NCI-H748 (cell line): Measurements from ENCODE around the gene BACH2.

Experiments used
- DNase-seq: peaks from one replicate; lab custom pipeline; 2025; ENCODE audit not compliant: unreplicated experiment; lab: John Stamatoyannopoulos, UW

BACH2 gene

DNA sequence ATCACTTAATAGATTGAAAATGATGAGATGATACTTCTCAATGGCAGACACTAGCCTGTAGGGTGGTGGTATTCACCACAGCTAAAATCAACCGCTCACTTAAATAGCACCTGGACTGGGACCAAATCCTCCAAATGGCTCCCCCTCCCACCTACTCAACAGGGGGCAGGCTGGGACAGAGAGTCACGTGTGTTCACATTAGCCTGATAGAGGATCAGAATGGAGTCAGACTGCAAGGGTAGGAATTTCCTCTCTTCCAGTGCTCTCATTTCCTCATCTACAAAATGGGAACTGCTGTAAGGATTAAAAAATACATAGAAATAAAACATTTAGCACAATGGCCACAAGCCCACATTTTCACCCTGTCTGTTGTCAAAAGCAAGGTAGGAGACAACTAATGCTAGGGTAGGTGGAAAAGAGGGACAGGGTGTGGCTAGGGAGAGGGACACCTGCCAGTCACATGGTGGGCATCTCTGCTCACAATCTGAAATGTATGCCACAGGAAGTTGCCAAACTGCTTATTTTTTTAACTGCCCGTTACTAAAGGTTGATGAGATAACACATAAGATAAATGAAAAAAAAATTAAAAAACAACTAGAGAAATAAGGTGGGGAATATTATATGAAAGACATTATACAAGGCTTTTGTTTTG lies 55.3 kb downstream of the BACH2 start:
- peak; percentile 23 for DNase-seq

DNA sequence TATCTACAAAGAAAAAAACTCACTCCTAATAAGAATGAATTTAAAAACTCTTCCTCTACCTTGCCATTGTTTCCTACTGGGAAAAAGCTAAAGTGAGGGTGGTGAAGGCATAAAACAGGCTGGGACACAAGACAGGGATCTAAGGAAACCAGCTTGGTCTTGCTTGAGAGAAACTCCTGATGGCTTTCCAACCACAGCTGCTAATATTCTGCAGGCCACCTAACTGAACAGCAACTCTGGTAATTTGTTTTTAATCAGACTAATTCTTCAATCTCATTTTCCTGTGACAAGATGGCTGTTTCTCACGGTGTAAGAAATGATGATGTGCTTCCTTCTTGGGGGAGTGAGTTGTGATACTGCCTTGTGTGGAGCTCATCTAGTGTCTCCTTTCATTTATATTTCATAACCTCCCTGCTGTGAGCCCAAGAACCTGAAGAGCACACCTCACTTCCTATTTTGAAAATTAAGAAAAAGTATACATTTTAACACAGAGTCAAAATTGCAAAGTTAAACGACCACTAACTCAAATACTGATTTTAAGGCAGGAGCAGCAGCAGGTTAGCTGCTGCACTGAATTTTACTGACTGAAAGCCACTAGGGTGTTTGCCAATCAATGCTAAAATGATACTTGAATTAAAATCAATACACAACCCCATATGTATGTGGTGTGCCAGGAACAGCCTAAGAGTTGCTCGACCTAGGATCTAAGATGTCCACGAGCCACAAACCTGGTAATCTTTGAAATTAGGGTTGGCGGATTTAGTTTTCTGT lies 58.0 kb downstream of the BACH2 start:
- no peak for DNase-seq

DNA sequence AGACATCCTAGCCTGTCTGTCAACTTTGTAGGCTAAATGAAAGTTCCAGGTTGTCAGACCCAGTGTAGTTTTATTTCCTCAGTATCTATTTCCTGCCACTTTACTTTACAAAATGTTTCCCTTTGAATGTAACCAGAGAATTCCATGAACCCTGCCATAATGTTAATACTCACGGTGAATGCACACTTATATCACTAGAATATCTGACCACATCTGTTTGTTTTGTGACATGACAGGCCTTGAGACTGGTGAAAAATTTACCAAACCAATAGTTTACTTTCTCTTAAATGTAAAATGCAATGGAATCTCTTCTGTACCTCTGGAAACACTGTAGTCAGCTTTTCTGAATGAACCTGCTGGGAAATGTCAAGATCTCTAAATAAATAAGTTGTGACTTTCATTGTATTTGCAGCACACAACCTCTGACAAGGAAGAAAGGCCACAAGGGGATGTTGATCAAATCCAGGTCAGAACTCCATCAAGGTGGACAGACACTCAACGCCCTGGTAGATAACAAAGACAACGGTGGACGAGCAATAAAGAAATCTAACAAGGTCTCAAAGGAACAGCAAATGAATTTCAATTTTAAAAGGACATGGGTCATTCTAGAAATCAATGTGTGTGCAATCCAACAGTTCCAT lies 59.2 kb downstream of the BACH2 start:
- DNase-seq: no peak

DNA sequence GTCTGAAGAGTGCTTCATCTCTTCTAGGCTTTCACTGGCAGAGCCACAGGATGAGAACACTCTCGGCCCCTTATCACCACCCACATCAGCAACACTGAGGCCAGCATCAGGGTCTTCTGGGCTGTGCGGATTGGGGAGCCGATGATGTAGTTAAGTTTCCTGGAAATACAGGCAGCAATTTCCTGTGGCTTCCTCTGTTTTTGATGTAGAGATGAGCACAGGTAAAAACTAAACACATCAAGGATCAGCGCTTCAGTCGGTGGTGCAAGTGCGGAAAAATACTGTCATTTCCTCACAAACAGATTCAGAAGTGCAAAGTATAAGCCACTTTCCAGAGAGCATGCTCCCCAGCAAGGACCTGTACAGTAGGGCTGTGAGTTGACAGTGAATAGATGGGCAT lies 62.6 kb downstream of the BACH2 start:
- DNase-seq: no peak

DNA sequence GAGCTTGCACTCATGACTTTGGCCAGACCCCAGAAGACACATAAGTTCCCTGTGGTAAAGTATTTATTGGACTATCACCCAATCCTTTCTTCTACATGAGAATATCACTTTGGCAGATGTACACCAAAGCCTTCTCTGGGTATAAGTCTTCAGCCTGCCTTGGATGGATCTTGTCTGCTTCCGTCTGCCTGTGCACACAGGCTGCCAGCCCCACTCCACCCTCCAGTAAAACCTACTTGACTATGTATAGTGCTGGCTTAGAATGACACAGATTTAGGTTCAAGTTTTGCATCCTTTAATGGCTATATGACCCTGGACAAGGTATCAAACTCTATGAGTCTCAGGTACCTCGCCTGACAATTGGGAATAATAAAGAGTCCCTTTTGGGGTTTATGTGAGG lies 63.4 kb downstream of the BACH2 start:
- DNase-seq: no peak

DNA sequence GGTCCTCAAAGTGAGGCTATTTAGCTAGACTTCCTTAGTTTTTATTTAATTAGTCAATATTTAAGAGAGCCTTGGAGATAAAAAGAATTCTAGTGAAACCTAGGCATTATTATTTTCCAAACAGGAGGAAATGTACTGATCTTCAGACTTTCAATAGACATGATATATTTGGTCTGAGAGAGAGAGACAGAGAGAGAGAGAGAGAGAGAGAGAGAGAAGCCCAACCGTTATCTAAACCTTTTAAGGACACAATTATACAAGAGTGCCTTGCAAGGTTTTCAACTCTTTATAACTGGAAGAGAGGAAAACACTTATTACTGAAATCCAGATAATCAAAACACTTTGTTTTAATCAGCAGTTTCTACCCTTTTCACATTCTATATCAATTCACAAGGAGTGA lies 64.8 kb downstream of the BACH2 start:
- DNase-seq: no peak

DNA sequence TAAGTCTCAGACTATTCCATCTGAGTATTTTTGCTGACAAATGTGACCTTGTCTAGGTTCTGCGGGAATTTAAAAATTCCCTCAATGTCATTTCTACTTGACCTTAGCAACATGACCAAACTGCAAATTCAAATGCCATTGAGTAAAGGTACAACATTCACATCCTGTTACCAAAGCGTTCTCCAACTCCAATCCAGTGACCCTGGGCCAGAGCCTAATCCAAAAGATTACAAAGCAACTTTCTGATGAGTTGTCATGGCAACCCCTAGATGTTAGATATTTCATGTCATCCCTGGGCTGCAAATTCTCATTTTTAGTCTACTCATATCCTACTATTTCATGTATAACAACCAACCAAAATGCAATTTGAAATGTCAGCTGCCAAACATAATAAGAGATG lies 65.3 kb downstream of the BACH2 start:
- no peak for DNase-seq

DNA sequence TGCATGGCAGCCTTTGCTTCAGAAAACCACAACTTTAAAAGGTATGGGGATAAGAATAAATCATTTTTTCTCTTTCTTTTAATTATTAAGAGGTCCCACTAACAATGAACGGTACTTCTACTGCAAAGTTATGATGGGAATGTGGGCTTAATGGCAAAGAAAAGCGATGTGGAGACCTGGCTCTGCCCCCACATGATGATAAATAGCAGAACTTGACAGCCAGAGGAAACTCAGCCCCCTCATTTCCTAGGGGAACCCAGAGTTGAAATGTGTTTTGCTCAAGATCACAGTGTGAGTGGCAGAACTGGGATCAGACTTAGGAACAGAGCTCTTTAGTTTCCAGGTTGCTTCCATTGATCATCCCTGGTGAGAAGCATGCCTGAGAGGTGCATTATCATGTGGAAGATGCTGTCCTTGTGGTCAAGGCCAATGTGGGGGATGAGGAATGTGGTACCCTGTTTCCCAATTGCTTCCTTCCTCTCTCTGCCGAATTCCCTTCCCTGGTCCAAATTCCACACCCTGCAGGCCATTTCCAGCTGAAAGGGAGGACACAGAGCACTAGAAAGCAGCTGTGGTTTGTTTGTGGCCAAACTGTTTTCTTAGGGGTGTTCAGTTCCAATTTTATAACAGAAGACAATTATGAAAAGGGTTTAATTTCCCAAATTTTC lies 66.0 kb downstream of the BACH2 start:
- no peak for DNase-seq

DNA sequence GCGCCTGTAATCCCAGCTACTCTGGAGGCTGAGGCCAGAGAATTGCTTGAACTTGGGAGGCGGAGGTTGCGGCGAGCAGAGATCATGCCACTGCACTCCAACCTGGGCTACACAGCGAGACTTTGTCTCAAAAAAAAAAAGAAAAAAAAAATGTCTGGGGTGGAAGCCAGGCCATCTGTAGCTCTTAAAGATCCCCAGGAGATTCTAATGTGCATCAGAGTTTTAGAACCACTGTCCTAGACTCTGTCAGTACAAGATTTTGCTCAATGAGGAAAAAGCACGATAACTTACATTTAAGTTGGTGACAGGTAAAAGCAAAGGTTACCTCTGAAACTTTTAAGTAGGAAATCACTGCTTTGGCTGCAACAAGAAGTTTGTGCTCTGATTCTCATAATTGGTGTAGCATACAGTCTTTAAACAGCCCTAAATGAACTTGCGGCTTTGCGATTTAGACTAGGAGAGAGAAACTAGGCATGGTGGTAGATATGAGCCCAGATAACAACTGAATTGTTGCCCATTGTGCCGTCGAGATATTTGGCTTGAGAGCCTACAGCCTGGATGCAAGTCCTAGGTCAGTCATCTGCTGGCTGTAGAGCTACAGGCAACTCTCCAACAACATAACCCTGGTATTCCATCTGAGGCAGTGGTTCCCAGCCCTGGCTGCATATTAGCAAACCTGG lies 67.2 kb downstream of the BACH2 start:
- DNase-seq: no peak

DNA sequence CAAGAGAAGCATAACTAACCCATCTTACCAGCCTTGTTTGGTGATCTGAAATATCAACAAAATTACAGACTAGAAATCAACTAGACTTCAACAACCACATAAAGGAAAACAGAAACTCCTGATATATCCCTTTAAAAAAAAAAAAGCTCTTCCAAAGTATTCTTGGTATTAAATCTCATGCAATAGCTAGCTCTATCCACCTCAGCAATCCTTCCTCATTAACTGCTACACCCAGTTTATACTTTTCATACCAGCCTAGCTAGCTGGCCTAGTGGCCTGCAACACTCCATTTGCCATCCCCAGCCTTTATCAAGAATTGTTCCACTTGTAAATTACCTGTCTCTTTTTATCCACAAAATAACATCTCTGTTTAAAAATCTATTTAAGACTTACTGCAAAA lies 69.0 kb downstream of the BACH2 start:
- no peak for DNase-seq

DNA sequence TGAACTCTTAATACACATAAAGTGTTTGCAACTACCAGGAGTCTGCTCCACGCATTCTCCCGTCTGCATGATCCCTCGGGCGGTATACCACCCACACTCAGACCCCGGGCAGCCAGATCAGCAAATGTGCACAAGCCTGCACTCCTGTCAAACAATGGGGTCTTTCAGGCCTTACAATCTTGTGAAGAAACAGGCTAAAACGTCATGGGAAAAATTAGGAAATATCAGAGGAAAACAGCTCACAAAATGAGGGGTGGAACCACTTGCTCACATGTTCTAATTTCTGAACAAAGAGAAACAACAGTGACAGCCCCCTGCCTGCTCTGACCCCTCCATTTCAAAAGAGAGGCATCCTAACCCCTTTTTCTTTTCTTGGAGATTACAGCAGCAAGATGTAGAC lies 69.4 kb downstream of the BACH2 start:
- no peak for DNase-seq

DNA sequence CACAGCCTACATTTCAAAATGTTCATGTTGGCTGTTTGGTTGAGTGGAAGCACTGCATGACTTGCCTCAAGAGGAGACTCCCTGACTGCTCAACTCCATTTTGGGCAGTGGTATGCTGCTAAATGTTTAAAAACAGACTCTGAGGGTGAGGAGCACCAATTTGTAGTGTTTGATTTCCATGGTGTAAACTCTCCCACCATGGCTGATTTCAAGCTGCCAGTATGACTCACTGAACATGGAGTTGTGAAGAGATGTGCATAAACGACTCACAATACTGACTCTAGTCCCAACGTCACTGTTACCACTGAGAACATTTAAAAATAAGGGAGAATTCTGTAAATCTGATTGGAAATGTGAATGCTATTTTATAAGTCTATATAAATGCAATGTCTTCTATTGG lies 70.4 kb downstream of the BACH2 start:
- no peak for DNase-seq

DNA sequence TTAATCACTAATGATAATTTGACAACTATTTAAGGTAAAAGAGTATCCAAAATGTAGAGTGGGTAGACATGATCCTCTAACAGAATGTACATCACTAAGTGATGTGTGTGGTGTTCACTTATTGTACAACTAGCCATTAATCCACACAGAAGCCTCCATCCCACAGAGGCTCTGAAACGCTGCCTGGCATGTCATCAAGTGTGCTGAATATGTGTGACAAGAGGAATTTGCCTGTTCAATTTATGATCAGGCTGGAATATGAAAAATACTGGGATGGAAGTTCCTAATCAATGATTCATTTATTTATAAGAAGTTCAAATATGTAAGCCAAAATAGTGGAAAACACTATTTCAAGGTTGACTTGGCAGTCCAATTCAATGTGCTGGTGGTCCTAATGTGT lies 72.4 kb downstream of the BACH2 start:
- no peak for DNase-seq

DNA sequence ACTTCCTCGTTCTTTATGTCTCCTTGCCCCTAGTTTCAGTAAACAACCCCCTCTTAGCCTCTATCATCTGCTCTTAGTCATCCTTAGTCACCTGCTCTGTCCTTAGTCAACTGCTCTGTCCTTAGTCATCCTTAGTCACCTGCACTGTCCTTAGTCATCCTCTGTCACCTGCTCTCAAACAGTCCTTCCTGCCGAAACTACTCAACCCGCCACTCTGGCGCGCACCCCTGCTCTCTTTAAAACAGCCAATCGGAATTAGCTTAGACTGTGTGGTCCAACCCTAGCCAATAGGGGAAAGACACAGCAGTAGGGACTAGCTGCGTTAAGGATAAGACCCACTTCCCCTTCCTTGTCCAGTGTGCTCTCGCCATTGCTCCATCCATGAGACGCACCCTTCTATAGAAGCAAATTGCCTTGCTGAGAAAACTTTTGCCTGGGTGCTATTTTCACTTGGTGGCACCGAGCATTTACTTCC lies 73.9 kb downstream of the BACH2 start:
- DNase-seq: no peak

DNA sequence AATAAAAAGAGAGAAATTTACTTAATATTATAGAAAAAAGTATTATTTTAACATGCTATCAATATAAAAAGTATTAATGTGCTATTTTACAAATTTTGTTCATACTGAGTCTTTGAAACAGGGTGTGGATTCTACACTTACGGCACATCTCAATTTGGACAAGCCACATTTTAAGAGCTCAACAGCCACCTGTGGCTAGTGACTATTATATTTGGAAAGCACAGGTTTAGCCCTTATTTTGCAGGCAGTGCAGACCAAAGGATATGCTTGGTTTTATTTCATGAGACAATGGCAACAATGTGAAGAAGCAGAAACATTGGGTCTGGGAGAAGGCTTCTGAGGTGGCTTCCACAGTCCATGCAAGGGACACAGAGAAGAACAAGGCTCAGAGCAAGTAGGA lies 74.6 kb downstream of the BACH2 start:
- no peak for DNase-seq

DNA sequence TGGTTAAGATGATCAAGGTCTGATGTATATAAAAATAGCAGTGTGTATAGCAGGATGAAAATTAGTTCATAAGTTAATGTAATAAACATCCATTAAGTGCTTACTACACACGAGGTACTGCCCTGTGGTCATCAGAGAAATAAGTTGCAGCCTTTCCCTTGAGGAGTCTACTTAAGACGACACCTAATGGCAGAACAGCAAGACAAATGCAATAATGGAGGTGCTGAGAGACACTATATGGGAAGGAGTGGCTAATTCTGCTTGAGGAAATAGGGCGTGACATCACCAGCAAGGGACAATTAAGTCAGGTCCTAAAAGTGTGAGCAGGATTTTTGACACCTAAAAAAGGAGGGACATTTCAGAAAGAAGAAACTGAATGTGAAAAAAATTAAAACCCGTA lies 75.2 kb downstream of the BACH2 start:
- no peak for DNase-seq

DNA sequence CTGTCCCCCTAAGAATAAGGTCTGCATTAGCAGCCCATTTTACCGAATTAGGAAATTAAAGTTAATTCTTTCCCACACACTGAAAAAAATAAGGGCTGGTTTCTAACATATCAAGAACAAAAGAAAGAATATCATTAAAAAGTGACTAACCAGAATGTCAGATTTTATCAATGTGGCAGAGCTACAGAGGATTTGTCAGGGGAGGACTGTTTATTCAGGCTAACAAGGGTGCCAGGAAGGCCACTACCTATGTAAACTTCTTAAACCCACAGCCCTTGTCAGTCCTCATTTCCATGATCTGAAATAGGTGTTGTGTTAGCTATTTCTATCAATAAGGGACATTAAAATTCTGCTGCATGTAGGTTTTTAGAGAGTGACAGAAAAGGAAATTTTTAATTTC lies 76.4 kb downstream of the BACH2 start:
- no peak for DNase-seq

DNA sequence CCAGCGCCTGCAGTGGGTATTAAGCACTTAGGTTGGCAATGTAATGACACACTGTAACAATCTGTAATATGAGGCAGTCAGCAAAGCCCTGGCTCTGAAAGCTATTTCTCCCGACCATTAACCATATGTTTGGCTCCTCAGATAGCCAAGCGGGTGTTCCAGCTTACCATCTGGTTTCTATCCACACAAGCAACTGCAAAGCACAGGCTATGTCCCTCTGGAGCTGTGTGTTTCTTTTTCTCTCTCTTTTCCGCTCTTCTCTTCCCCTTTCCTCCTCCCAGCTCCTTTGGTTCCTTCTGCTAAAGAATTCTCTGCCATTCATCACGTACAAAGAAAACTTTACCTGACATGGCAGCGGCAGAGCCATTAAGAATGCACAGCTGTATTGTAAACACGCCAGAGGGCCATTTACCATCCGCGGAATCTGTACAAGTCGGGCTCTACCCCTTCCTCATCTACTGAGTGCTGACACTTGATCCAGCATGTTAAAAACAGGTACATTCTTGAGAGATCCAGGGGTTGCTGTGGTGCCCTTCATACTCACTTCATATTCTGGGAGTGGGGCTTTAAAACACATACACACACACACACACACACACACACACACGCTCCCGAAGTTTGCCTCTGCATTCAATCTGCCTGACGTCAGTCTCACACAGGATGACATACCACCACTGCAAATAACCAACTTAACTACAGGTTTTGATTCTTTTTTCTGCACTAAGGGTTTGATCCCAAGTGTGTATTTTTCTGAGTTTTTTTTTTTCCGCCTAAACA lies 77.2 kb downstream of the BACH2 start:
- DNase-seq: peak; percentile 6

DNA sequence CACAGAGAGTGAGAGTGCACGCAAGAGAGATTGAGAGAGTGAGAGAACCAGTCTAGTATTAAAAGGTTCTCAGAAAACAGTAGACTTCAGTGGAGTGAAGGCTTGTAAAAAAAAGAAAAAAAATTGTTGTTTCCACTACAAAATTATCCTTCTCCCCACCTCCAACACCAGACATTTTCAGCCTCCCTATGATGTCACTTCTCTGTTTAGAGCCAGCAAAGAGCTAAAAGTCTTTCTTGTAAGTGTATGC lies 77.8 kb downstream of the BACH2 start:
- DNase-seq: no peak

DNA sequence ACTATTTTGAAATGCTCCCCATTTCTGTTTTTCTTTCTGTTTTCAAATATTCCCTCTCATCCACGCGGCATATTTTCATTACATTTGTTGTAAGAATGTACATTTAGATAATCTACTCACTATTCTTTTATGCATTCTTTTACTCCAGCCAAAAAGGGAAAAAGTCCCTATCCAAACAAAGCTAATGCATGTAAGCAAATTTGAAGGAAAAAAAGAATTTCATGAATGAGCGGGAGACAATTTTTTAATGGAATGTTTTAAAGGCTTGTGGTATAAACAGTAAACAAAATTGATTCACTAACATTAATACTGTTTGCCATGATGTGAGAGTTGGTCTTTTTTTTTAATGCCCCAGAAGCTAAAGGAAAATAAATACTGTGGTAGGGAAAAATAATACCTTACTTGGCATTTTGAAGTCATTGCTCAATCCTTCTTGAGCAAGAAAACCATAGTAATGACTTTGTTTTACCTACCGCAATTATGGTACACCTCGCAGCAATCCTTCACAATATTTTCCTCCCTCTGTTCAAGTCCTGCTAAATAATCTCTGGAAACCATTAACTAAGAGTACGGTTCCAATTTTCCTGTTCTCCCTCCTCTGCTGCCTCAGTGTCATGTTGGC lies 79.0 kb downstream of the BACH2 start:
- DNase-seq: no peak
